Neural cell (in vitro differentiated cells): Measurements from ENCODE around the gene ASTN1. TPM values are rescaled to one million over a fixed set of nuclear protein-coding genes. Genes with fewer than 3 reads are reported as not detected.

ENCODE experiments used
- H2AFZ ChIP-seq: fragments of 200-600, 300-800 bp; sonication (generic), shearing (Covaris generic); 2 replicates; pipeline ENCODE4 v1.6.0; 2014; ENCODE audit warnings: low read depth, mild to moderate bottlenecking, antibody characterized with exemption, low read length, moderate library complexity
- H3F3A ChIP-seq: fragments of 200-600 bp; shearing (Covaris generic); 2 replicates; pipeline ENCODE4 v1.6.1; 2016; ENCODE audit warnings: mild to moderate bottlenecking, moderate library complexity, mixed read lengths, antibody characterized with exemption, low read length; ENCODE audit not compliant: insufficient read depth, poor library complexity, severe bottlenecking
- H3K27ac ChIP-seq: fragments of 200-600, 300-800 bp; sonication (generic), shearing (Covaris generic); 2 replicates; pipeline ENCODE4 v1.5.1; 2014; ENCODE audit warnings: mild to moderate bottlenecking, low read length, moderate library complexity
- H3K27me3 ChIP-seq: fragments of 300-800, 200-600 bp; sonication (generic), shearing (Covaris generic); 2 replicates; pipeline ENCODE4 v1.6.0; 2014; ENCODE audit warnings: mild to moderate bottlenecking, low read depth, low read length, moderate library complexity; ENCODE audit not compliant: insufficient read depth
- H3K36me3 ChIP-seq: fragments of 300-800, 200-600 bp; sonication (generic), shearing (Covaris generic); 2 replicates; pipeline ENCODE4 v1.5.1; 2014; ENCODE audit warnings: mild to moderate bottlenecking, antibody characterized with exemption, low read length, moderate library complexity; ENCODE audit not compliant: insufficient read depth
- H3K4me2 ChIP-seq: fragments of 300-800, 200-600 bp; sonication (generic), shearing (Covaris generic); 2 replicates; pipeline ENCODE4 v1.6.0; 2014; ENCODE audit warnings: mild to moderate bottlenecking, low read length
- H3K4me3 ChIP-seq: fragments of 300-800, 200-600 bp; sonication (generic), shearing (Covaris generic); 2 replicates; pipeline ENCODE4 v1.5.1; 2014; ENCODE audit warnings: mild to moderate bottlenecking, low read length, moderate library complexity
- H3K79me2 ChIP-seq: fragments of 200-600 bp; shearing (Covaris generic); replicated peaks from 2 replicates; pipeline ENCODE4 v1.6.0; 2014; ENCODE audit warnings: mild to moderate bottlenecking, low read length, moderate library complexity; ENCODE audit not compliant: insufficient read depth
- H3K9ac ChIP-seq: fragments of 300-800, 200-600 bp; sonication (generic), shearing (Covaris generic); 2 replicates; pipeline ENCODE4 v1.6.1; 2016; ENCODE audit warnings: mild to moderate bottlenecking, low read length, mixed read lengths
- H3K9me2 ChIP-seq: fragments of 200-600 bp; shearing (Covaris generic); 2 replicates; pipeline ENCODE4 v1.6.1; 2016; ENCODE audit warnings: mild to moderate bottlenecking, low read length, mixed read lengths; ENCODE audit not compliant: insufficient read depth
- H3K9me3 ChIP-seq: fragments of 200-600, 300-800 bp; sonication (generic), shearing (Covaris generic); 2 replicates; pipeline ENCODE4 v1.6.1; 2016; ENCODE audit warnings: mild to moderate bottlenecking, mixed run types, low read length, moderate library complexity, mixed read lengths
- H4K20me1 ChIP-seq: fragments of 200-600 bp; shearing (Covaris generic); 2 replicates; pipeline ENCODE4 v1.6.1; 2016; ENCODE audit warnings: mild to moderate bottlenecking, mixed run types; ENCODE audit not compliant: insufficient read depth
- CTCF ChIP-seq: fragments of 450-650 bp; IDR thresholded peaks from 2 replicates; pipeline ENCODE4 v1.5.1; 2014; ENCODE audit warnings: antibody characterized with exemption, mild to moderate bottlenecking, moderate library complexity; ENCODE audit not compliant: poor library complexity, severe bottlenecking
- EP300 ChIP-seq: fragments of 450-650 bp; conservative IDR thresholded peaks from 2 replicates; pipeline ENCODE4 v1.6.1; 2014; ENCODE audit warnings: antibody characterized with exemption, mild to moderate bottlenecking, moderate library complexity; ENCODE audit not compliant: poor library complexity, severe bottlenecking
- EZH2 ChIP-seq: fragments of 200-600, 300-800 bp; shearing (Covaris generic), sonication (generic); IDR thresholded peaks from 2 replicates; pipeline ENCODE4 v1.6.1; 2014; ENCODE audit warnings: antibody characterized with exemption, low read length, borderline replicate concordance, mild to moderate bottlenecking; ENCODE audit not compliant: insufficient read depth, poor library complexity, severe bottlenecking
- MXI1 ChIP-seq: fragments of 450-650 bp; conservative IDR thresholded peaks from 2 replicates; pipeline ENCODE4 v1.6.1; 2014; ENCODE audit warnings: antibody characterized with exemption, mild to moderate bottlenecking; ENCODE audit not compliant: poor library complexity, severe bottlenecking
- POLR2AphosphoS5 ChIP-seq: IDR thresholded peaks from 2 replicates; pipeline ENCODE4 v1.6.1; 2012
- RAD21 ChIP-seq: fragments of 450-650 bp; conservative IDR thresholded peaks from 2 replicates; pipeline ENCODE4 v1.6.1; 2014; ENCODE audit warnings: antibody characterized with exemption, mild to moderate bottlenecking, moderate library complexity
- REST ChIP-seq: IDR thresholded peaks from 2 replicates; pipeline ENCODE4 v1.6.1; 2012; ENCODE audit warnings: borderline replicate concordance
- SMC3 ChIP-seq: fragments of 450-650 bp; conservative IDR thresholded peaks from 2 replicates; pipeline ENCODE4 v1.6.1; 2014; ENCODE audit warnings: antibody characterized with exemption, mild to moderate bottlenecking, moderate library complexity; ENCODE audit not compliant: poor library complexity
- TAF1 ChIP-seq: IDR thresholded peaks from 2 replicates; pipeline ENCODE4 v1.6.1; 2012; ENCODE audit warnings: low read depth
- polyA plus RNA-seq: library from polyadenylated mRNA; depleted of rRNA; stranded (reverse); fragments of >200 nt; gene quantifications from 2 replicates; pipeline ENCODE4 v1.2.3, GENCODE V29; 2014

ASTN1 gene
- polyA plus RNA-seq, 1 donor from 2014 or later, result 33.4 TPM

- no peak overlapping the region for H3K4me2 ChIP-seq
- H3K9me3 ChIP-seq, result no peaks in the 10 kb centered on the region
- H3K9ac ChIP-seq, result no peak overlapping the region
- no peak overlapping the region for H2AFZ ChIP-seq
- peaks cover 5% of the 10 kb centered on the region for H3K79me2 ChIP-seq
- H3K4me3 ChIP-seq, result no peak overlapping the region
- no peaks in the 10 kb centered on the region for H3K9me2 ChIP-seq
- TF ChIP-seq MXI1 (no peak), REST (no peak), POLR2AphosphoS5 (no peak), TAF1 (no peak), EP300 (no peak), RAD21 (no peak), SMC3 (no peak), EZH2 (no peak), CTCF (no peak)
- H3K27ac ChIP-seq, result no peak overlapping the region
- no peaks in the 10 kb centered on the region for H4K20me1 ChIP-seq
- peaks cover 3% of the 10 kb centered on the region for H3F3A ChIP-seq
- H3K27me3 ChIP-seq, result no peaks in the 10 kb centered on the region
- no peaks in the 10 kb centered on the region for H3K36me3 ChIP-seq
Observed at GRCh38 chr1:177035586-177035985, 128.9 kb downstream of the ASTN1 start.

GRCh38 chr1:177033628-177034027, 130.9 kb downstream of the ASTN1 start:
- Histone ChIP-seq H3K36me3 (peaks cover 3% of the 10 kb centered on the region), H3K79me2 (peaks cover 5% of the 10 kb centered on the region), H4K20me1 (no peaks in the 10 kb centered on the region), H3K9me3 (no peaks in the 10 kb centered on the region), H3K4me2 (no peak overlapping the region), H3K27me3 (no peaks in the 10 kb centered on the region), H3F3A (peaks cover 3% of the 10 kb centered on the region), H2AFZ (no peak overlapping the region), H3K9me2 (no peaks in the 10 kb centered on the region), H3K27ac (no peak overlapping the region), H3K4me3 (no peak overlapping the region), H3K9ac (no peak overlapping the region)
- TF ChIP-seq SMC3, result no peak
- no peak for TF ChIP-seq POLR2AphosphoS5
- no peak for TF ChIP-seq RAD21
- no peak for TF ChIP-seq EZH2
- TF ChIP-seq REST, result no peak
